ENCODE measurements around the gene SRGAP1.

DNA sequence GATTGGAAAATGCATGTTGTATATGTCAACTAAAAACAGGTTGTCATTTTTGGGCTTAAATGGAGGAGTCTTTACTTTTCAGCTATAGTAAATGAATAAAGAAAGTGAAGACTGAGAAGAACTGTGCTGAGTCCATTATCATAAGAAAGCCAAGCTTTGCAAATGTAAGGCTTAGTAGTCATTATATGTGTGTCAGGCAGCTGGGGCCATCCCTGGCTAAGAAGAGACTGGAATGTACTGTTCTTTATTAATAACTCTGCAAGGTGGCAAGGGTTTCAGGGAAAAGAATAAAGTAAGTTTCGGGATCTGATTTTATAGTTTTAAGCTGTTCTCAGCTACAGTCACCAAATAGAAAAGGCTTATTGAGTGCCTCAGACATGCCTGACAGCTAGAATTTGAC lies 48.7 kb downstream of the SRGAP1 start:
- TF ChIP-seq POLR2A (IDR thresholded peaks at IDR 0.05) (no peak), EP300 (IDR thresholded peaks at IDR 0.05) (no peak)
- TF ChIP-seq, protein P1, sequence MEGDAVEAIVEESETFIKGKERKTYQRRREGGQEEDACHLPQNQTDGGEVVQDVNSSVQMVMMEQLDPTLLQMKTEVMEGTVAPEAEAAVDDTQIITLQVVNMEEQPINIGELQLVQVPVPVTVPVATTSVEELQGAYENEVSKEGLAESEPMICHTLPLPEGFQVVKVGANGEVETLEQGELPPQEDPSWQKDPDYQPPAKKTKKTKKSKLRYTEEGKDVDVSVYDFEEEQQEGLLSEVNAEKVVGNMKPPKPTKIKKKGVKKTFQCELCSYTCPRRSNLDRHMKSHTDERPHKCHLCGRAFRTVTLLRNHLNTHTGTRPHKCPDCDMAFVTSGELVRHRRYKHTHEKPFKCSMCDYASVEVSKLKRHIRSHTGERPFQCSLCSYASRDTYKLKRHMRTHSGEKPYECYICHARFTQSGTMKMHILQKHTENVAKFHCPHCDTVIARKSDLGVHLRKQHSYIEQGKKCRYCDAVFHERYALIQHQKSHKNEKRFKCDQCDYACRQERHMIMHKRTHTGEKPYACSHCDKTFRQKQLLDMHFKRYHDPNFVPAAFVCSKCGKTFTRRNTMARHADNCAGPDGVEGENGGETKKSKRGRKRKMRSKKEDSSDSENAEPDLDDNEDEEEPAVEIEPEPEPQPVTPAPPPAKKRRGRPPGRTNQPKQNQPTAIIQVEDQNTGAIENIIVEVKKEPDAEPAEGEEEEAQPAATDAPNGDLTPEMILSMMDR (IDR thresholded peaks at IDR 0.05) = no peak
